GM19240 (cell line): Measurements from ENCODE around the gene TRAF1.

Source experiments
- DNase-seq: peaks from one replicate; pipeline ENCODE4 v3.0.0; 2011; ENCODE audit warnings: low spot score; ENCODE audit not compliant: insufficient read length

TRAF1 gene

GRCh38 chr9:120890320-120891244 lies 36.0 kb downstream of the TRAF1 start:
- DNase-seq: no peak

GRCh38 chr9:120889606-120890271 lies 36.9 kb downstream of the TRAF1 start:
- DNase-seq: no peak

- no peak for DNase-seq
Measured at GRCh38 chr9:120888626-120889025, 38.0 kb downstream of the TRAF1 start.

- no peak for DNase-seq
Measured at GRCh38 chr9:120886490-120886967, 40.1 kb downstream of the TRAF1 start.

- no peak for DNase-seq
Measured at GRCh38 chr9:120885958-120886357, 40.6 kb downstream of the TRAF1 start.

GRCh38 chr9:120885457-120885856 lies 41.1 kb downstream of the TRAF1 start:
- DNase-seq: no peak

GRCh38 chr9:120883608-120883996 lies 43.0 kb downstream of the TRAF1 start:
- DNase-seq: no peak

GRCh38 chr9:120882935-120883607 lies 43.5 kb downstream of the TRAF1 start:
- DNase-seq: no peak

GRCh38 chr9:120879446-120879845 lies 47.1 kb downstream of the TRAF1 start:
- DNase-seq: no peak

GRCh38 chr9:120878188-120879130 lies 48.1 kb downstream of the TRAF1 start:
- no peak for DNase-seq

GRCh38 chr9:120877276-120878034 lies 49.1 kb downstream of the TRAF1 start:
- peak; percentile 53 for DNase-seq

GRCh38 chr9:120876842-120877240 lies 49.8 kb downstream of the TRAF1 start, which contains the start of gene PHF19:
PHF19 (minus strand) TSS chr9:120877188; CDS start chr9:120874741, 2,447 bp downstream.
- no peak for DNase-seq

GRCh38 chr9:120875954-120876841 lies 50.4 kb downstream of the TRAF1 start:
- DNase-seq: peak; percentile 70

- DNase-seq: no peak
Measured at GRCh38 chr9:120875643-120875953, 51.0 kb downstream of the TRAF1 start.

- no peak for DNase-seq
Measured at GRCh38 chr9:120875195-120875565, 51.4 kb downstream of the TRAF1 start.

- DNase-seq: no peak
Measured at GRCh38 chr9:120874226-120875194, 52.1 kb downstream of the TRAF1 start.

GRCh38 chr9:120873512-120873911 lies 53.1 kb downstream of the TRAF1 start:
- no peak for DNase-seq
